Subcutaneous adipose tissue (tissue), 4 donors: ENCODE data around the gene ZNF397. TPM values are rescaled to one million over a fixed set of nuclear protein-coding genes. Genes with fewer than 3 reads are reported as not detected.

Experiments used
- total RNA-seq, 4 donors: library from RNA; depleted of rRNA; stranded (reverse); fragments of >200 nt; gene quantifications; one replicate each; pipeline ENCODE4 v1.1.0, GENCODE V29; 2016
- TF ChIP-seq, protein P1 (sequence below): fragments of 450-650 bp; IDR thresholded peaks from one replicate; pipeline ENCODE4 v1.5.1; 2016; ENCODE audit warnings: low read depth, mild to moderate bottlenecking, control low read depth, antibody characterized with exemption, moderate library complexity

Gene ZNF397
- total RNA-seq, 4 donors from 2014 or later: 26.3 to 37.1 (median 30.5) TPM

DNA sequence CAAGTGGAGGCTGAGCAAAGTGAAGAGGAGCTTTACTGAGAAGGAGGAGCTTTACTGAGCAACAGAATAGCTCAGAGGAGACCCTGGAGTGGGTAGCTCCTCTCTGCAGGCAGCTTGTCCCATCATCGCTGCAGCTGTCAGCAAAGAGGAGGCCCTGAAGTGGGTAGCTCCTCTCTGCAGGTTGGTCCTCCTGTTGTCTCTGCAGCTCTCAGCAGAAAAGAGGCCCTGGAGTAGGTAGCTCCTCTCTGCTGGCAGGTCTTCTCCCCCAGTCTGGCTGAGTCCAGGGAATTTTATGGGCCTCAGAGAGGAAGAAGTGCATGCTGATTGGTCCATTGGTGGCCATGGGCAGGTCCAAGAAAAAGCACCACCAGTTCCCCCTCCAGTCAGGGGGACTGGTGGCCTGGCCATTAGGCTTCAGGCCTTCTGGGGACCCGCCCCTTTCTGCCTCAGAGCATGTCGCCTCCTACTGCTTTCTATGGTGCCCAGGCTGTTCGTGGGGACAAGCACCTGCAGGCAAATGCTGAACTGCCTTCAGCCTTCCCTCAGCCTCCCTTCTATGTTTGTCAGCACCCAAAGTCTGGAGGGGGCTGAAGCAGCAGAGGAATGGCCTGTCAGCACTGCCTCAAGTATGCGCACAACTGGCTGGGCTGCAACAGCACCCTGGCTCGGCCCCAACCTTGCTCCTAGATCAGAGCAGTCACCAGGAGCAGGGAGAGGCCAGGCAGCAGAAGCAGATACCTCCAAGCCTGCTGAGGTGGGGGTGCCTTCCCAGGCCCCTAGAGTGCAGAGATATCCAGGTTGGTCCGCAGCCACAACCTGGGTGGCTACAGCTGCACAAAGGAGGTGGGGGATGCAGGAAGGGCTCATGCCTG, 43.3 kb downstream of the ZNF397 start:
- TF ChIP-seq, protein P1, sequence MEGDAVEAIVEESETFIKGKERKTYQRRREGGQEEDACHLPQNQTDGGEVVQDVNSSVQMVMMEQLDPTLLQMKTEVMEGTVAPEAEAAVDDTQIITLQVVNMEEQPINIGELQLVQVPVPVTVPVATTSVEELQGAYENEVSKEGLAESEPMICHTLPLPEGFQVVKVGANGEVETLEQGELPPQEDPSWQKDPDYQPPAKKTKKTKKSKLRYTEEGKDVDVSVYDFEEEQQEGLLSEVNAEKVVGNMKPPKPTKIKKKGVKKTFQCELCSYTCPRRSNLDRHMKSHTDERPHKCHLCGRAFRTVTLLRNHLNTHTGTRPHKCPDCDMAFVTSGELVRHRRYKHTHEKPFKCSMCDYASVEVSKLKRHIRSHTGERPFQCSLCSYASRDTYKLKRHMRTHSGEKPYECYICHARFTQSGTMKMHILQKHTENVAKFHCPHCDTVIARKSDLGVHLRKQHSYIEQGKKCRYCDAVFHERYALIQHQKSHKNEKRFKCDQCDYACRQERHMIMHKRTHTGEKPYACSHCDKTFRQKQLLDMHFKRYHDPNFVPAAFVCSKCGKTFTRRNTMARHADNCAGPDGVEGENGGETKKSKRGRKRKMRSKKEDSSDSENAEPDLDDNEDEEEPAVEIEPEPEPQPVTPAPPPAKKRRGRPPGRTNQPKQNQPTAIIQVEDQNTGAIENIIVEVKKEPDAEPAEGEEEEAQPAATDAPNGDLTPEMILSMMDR: no peak

DNA sequence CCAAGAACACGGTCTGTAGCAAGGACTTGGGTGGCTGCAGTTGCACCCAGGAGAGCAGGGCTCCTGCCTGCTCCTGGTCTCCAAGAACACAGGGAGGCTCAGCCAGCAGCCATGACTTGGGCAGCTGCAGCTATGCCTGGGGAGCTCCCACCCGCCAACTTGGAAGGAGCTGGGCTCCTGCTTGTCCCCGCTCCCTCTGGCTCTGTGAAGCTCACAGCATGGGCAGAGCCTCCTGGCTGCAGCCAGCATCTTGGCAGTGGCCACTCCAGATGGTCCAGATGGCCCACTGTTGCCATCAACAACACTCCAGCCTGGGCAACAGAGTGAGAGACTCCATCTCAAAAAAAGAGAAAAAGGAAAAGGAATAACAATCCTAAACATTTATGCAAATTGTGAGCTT, 44.0 kb downstream of the ZNF397 start:
- TF ChIP-seq, protein P1: no peak

DNA sequence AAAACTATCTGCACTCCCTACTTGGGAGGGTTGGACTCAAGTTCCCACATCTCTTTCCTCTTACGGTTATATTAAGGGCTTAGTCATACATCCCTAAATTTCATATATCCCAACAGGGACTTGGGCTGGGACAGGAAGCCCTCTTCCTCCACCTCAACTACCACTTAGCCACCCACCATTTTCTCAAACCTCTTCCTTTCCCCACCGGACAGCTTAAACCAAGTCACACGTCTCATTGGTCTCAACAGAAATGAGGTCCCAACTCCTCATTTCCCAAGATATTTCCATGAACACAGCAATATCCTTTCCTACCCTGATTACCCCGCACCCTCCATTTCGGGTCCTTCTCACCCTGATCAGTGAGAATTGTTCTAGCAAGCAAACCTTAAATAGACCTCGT, 48.5 kb downstream of the ZNF397 start:
- TF ChIP-seq, protein P1: no peak

DNA sequence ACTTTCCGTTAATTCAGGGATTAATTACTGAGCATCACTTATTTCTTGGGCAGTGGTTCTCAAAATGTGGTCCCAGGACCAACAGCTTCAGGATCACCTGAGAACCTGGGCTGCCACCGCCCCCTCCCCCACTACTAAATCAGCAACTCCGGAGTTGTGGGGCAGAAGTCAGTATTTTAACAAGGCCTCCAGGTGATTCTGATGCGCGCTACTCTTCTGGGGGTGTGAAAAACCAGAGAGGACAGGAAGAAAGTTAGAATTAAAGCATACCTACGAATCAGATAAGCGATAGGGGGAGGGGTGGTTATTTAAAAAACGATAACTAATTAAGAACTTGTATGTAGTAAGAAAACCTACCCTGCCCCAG, 48.9 kb downstream of the ZNF397 start:
- TF ChIP-seq, protein P1: no peak

DNA sequence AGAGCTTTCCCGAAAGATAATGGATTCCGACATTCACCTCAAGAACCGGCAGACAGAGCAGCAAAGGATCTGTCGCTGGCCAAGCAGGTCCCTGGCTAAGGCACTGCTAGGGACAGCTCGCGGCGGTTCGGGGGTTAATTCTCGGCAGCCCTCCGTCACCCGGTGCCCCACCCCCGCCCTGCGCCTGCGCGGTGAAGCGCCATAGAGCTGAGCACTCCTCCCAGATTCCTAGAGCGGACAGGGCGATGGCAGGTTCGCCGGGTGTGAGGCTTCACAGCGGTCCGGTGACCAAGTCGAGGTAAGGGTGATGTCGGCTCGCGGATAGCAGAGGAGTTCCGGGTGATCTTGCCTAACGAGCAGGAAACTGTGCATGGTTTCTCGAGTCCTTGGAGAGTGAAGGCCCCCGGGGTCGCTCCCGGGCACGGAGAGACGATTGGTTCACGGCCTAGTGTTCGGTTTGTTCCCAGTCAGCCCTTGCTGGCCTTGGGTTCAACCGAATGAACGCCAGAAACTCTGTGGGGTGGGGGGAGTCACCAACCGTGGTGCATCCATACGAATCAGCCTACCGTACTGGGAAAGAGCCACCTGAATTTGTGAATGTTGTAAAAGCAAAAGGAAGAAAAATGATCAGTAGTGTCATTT, 49.4 kb downstream of the ZNF397 start, which contains the start of gene ZSCAN30:
ZSCAN30 (minus strand) TSS at position 136 of the 642 bp plus-strand sequence. CDS start 25,877 bp downstream, outside the sequence.
- TF ChIP-seq, protein P1: no peak

DNA sequence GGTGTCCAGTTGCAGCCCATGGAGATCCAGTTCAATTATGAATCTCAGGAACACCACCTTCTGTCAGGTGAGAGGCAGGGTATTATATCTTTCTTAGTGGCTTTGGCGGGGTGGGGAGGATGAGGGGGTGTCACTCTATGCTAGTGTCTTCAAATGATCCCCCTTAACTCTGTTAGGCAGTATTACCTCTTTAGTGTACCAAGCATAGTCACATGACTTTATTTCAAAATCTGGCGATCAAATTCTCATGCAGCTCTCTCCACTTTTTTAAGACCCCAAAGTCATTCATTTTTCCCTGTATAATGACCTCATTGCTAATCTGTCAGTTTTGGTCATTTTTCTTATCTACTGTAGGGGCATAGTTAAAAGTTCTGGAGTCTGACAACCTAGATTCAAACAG, 50.3 kb downstream of the ZNF397 start:
- TF ChIP-seq, protein P1: no peak

DNA sequence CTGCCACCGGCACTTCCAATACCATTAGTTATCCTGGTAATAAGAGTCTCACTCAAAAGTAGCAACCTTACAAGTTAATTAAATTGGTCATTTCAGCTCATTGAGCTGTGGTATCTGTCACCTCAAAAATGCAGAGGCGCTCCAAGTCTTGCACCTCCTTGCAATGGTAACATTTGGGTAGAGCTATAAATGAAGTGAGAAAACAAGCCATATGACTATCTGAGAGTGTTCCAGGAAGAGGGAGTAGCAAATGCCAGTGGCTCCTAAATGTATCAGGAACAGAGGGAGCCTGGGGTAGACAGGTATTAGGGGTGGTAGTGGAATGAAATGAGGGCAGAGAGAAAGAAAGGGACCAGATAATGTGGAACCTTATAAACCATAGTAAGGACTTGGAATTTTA, 55.2 kb downstream of the ZNF397 start:
- TF ChIP-seq, protein P1: no peak
